Measurements from ENCODE around the gene NFASC.

DNA sequence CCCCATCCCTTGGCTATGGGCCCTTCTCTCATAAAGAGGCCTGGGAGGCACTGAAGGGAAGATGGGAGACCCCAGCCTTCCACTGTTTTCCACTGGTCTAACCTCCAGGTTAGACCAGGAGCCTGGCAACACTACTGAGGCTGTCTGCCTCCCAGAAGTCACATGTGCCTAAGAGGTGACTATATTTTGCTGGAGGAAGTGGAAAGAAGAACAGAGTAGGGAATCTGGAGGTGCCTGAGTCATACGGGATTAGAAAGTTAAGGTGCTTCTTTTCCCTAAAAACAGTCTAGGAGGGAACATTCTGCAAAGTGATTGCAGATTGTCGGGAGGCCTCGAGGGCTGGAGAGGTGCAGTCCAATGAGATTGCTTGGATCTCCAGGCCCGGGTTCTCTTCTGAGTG, 4.6 kb downstream of the NFASC start:
- TF ChIP-seq, protein P1, sequence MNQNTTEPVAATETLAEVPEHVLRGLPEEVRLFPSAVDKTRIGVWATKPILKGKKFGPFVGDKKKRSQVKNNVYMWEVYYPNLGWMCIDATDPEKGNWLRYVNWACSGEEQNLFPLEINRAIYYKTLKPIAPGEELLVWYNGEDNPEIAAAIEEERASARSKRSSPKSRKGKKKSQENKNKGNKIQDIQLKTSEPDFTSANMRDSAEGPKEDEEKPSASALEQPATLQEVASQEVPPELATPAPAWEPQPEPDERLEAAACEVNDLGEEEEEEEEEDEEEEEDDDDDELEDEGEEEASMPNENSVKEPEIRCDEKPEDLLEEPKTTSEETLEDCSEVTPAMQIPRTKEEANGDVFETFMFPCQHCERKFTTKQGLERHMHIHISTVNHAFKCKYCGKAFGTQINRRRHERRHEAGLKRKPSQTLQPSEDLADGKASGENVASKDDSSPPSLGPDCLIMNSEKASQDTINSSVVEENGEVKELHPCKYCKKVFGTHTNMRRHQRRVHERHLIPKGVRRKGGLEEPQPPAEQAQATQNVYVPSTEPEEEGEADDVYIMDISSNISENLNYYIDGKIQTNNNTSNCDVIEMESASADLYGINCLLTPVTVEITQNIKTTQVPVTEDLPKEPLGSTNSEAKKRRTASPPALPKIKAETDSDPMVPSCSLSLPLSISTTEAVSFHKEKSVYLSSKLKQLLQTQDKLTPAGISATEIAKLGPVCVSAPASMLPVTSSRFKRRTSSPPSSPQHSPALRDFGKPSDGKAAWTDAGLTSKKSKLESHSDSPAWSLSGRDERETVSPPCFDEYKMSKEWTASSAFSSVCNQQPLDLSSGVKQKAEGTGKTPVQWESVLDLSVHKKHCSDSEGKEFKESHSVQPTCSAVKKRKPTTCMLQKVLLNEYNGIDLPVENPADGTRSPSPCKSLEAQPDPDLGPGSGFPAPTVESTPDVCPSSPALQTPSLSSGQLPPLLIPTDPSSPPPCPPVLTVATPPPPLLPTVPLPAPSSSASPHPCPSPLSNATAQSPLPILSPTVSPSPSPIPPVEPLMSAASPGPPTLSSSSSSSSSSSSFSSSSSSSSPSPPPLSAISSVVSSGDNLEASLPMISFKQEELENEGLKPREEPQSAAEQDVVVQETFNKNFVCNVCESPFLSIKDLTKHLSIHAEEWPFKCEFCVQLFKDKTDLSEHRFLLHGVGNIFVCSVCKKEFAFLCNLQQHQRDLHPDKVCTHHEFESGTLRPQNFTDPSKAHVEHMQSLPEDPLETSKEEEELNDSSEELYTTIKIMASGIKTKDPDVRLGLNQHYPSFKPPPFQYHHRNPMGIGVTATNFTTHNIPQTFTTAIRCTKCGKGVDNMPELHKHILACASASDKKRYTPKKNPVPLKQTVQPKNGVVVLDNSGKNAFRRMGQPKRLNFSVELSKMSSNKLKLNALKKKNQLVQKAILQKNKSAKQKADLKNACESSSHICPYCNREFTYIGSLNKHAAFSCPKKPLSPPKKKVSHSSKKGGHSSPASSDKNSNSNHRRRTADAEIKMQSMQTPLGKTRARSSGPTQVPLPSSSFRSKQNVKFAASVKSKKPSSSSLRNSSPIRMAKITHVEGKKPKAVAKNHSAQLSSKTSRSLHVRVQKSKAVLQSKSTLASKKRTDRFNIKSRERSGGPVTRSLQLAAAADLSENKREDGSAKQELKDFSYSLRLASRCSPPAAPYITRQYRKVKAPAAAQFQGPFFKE (tag by site-specific recombination; IDR thresholded peaks at IDR 0.05; ENCODE audit: borderline replicate concordance), result no peak
- TF ChIP-seq ZNF138 (tag by site-specific recombination; IDR thresholded peaks at IDR 0.05; ENCODE audit: borderline replicate concordance) (no peak), ZNF610 (tag by site-specific recombination; IDR thresholded peaks at IDR 0.05; ENCODE audit: borderline replicate concordance) (no peak), ZNF169 (tag by site-specific recombination; IDR thresholded peaks at IDR 0.05) (no peak), YY1 (tag by site-specific recombination; IDR thresholded peaks at IDR 0.05) (no peak), ZNF221 (tag by site-specific recombination; IDR thresholded peaks at IDR 0.05; ENCODE audit: borderline replicate concordance) (no peak), ZNF10 (tag by site-specific recombination; IDR thresholded peaks at IDR 0.05) (no peak), ZNF561 (tag by site-specific recombination; IDR thresholded peaks at IDR 0.05; ENCODE audit: borderline replicate concordance) (no peak), HOXA7 (CRISPR knock-in tag; IDR thresholded peaks at IDR 0.05; ENCODE audit: borderline replicate concordance) (no peak)
- TF ChIP-seq, protein P2, sequence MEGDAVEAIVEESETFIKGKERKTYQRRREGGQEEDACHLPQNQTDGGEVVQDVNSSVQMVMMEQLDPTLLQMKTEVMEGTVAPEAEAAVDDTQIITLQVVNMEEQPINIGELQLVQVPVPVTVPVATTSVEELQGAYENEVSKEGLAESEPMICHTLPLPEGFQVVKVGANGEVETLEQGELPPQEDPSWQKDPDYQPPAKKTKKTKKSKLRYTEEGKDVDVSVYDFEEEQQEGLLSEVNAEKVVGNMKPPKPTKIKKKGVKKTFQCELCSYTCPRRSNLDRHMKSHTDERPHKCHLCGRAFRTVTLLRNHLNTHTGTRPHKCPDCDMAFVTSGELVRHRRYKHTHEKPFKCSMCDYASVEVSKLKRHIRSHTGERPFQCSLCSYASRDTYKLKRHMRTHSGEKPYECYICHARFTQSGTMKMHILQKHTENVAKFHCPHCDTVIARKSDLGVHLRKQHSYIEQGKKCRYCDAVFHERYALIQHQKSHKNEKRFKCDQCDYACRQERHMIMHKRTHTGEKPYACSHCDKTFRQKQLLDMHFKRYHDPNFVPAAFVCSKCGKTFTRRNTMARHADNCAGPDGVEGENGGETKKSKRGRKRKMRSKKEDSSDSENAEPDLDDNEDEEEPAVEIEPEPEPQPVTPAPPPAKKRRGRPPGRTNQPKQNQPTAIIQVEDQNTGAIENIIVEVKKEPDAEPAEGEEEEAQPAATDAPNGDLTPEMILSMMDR (tag by site-specific recombination; IDR thresholded peaks at IDR 0.05), result no peak
- TF ChIP-seq, protein P3, sequence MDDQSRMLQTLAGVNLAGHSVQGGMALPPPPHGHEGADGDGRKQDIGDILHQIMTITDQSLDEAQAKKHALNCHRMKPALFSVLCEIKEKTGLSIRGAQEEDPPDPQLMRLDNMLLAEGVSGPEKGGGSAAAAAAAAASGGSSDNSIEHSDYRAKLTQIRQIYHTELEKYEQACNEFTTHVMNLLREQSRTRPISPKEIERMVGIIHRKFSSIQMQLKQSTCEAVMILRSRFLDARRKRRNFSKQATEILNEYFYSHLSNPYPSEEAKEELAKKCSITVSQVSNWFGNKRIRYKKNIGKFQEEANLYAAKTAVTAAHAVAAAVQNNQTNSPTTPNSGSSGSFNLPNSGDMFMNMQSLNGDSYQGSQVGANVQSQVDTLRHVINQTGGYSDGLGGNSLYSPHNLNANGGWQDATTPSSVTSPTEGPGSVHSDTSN (CRISPR knock-in tag; IDR thresholded peaks at IDR 0.05), result no peak
